Measurements from ENCODE around the gene NOXRED1.
"Not testable (repeated sequence)": the region's sequence is repeated elsewhere in the genome, so short reads cannot be mapped to it uniquely, and the experiment has no call there.

Gene NOXRED1

DNA sequence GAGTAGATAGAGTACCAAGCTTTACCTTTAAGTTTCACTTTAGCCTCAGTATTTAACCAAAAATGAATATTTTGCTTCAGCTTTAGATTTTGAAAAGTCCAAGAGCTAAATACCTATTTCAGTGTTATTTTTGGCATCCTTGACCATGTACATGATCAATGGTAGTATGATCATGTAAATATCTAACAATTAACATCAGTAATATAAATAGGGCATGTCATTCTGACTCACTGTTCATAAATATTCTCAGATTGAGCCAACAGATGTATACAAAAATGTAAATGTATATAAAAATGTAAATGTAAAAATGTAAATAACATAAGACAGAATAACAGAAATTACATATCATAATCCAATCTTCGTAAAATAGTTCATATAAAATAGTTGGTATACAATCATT, 15.3 kb upstream of the NOXRED1 start:
- CTCF ChIA-PET: interaction anchor here (1.2 kb wide), 1 partner anchor 113 kb away, joined by 3 read pairs; no protein-coding TSS in a partner anchor
- Histone ChIP-seq H3K27ac (ENCODE audit: insufficient read depth in 1 of 2, low read depth in 1 of 2, low read length in 2 of 2, poor library complexity in 1 of 2, severe bottlenecking in 2 of 2) (no peak overlapping the region), H3K4me3 (ENCODE audit: control insufficient read depth in 1 of 7, extremely low read depth in 1 of 7, insufficient read depth in 4 of 7, low read depth in 2 of 7, low read length in 6 of 7) (no peak overlapping the region), H3K36me3 (ENCODE audit: control insufficient read depth in 4 of 4, insufficient read depth in 4 of 4, low read length in 3 of 4) (peaks cover 42 to 78% (median 50%) of the 10 kb centered on the region in 4 experiments), H3K9me3 (ENCODE audit: control extremely low read depth in 1 of 5, control insufficient read depth in 4 of 5, insufficient read depth in 2 of 5, low read depth in 1 of 5, low read length in 4 of 5) (no peaks in the 10 kb centered on the region), H3K27me3 (replicated peaks in 2 of 5; ENCODE audit: control insufficient read depth in 4 of 5, insufficient read depth in 5 of 5, low read length in 4 of 5) (no peaks in the 10 kb centered on the region), H3K4me1 (ENCODE audit: control extremely low read depth in 1 of 4, control insufficient read depth in 4 of 4, insufficient read depth in 4 of 4, low read length in 3 of 4) (no peaks in the 10 kb centered on the region)
- no CpG with 5 or more reads among the region's 1 CpG for WGBS (ENCODE audit: insufficient coverage)
- no peak for DNase-seq
- POLR2A ChIA-PET: no interaction called here

- Histone ChIP-seq H3K27me3 (replicated peaks in 2 of 5; ENCODE audit: control insufficient read depth in 4 of 5, insufficient read depth in 5 of 5, low read length in 4 of 5) (no peaks in the 10 kb centered on the region), H3K36me3 (ENCODE audit: control insufficient read depth in 4 of 4, insufficient read depth in 4 of 4, low read length in 3 of 4) (peaks cover 24 to 71% (median 35%) of the 10 kb centered on the region in 4 experiments), H3K27ac (ENCODE audit: insufficient read depth in 1 of 2, low read depth in 1 of 2, low read length in 2 of 2, poor library complexity in 1 of 2, severe bottlenecking in 2 of 2) (no peak overlapping the region), H3K4me1 (ENCODE audit: control extremely low read depth in 1 of 4, control insufficient read depth in 4 of 4, insufficient read depth in 4 of 4, low read length in 3 of 4) (no peaks in the 10 kb centered on the region), H3K9me3 (ENCODE audit: control extremely low read depth in 1 of 5, control insufficient read depth in 4 of 5, insufficient read depth in 2 of 5, low read depth in 1 of 5, low read length in 4 of 5) (no peaks in the 10 kb centered on the region), H3K4me3 (ENCODE audit: control insufficient read depth in 1 of 7, extremely low read depth in 1 of 7, insufficient read depth in 4 of 7, low read depth in 2 of 7, low read length in 6 of 7) (no peak overlapping the region)
- ChIA-PET POLR2A (no interaction called here), CTCF (interaction anchor here (1.1 kb wide), 1 partner anchor 10 kb away, joined by 5 read pairs; no protein-coding TSS in a partner anchor)
- DNase-seq: no peak
- no CpG with 5 or more reads among the region's 3 CpGs for WGBS (ENCODE audit: insufficient coverage)
These were observed 12.7 kb upstream of the NOXRED1 start for GRCh38 chr14:77436042-77436441.

GRCh38 chr14:77426396-77426795, 3.1 kb upstream of the NOXRED1 start:
- CTCF ChIA-PET: interaction anchor here (2.1 kb wide), 1 partner anchor 11 kb away, joined by 5 read pairs; no protein-coding TSS in a partner anchor
- WGBS (ENCODE audit: insufficient coverage): no CpG with 5 or more reads among the region's 3 CpGs
- Histone ChIP-seq H3K9me3 (ENCODE audit: control extremely low read depth in 1 of 5, control insufficient read depth in 4 of 5, insufficient read depth in 2 of 5, low read depth in 1 of 5, low read length in 4 of 5) (peaks cover 0 to 8% (median 2%) of the 10 kb centered on the region in 5 experiments), H3K4me1 (ENCODE audit: control extremely low read depth in 1 of 4, control insufficient read depth in 4 of 4, insufficient read depth in 4 of 4, low read length in 3 of 4) (no peaks in the 10 kb centered on the region), H3K27ac (ENCODE audit: insufficient read depth in 1 of 2, low read depth in 1 of 2, low read length in 2 of 2, poor library complexity in 1 of 2, severe bottlenecking in 2 of 2) (no peak overlapping the region), H3K4me3 (ENCODE audit: control insufficient read depth in 1 of 7, extremely low read depth in 1 of 7, insufficient read depth in 4 of 7, low read depth in 2 of 7, low read length in 6 of 7) (no peak overlapping the region), H3K36me3 (ENCODE audit: control insufficient read depth in 4 of 4, insufficient read depth in 4 of 4, low read length in 3 of 4) (peaks cover 56 to 91% (median 68%) of the 10 kb centered on the region in 4 experiments), H3K27me3 (replicated peaks in 2 of 5; ENCODE audit: control insufficient read depth in 4 of 5, insufficient read depth in 5 of 5, low read length in 4 of 5) (no peaks in the 10 kb centered on the region)
- DNase-seq: no peak
- POLR2A ChIA-PET: no interaction called here

DNA sequence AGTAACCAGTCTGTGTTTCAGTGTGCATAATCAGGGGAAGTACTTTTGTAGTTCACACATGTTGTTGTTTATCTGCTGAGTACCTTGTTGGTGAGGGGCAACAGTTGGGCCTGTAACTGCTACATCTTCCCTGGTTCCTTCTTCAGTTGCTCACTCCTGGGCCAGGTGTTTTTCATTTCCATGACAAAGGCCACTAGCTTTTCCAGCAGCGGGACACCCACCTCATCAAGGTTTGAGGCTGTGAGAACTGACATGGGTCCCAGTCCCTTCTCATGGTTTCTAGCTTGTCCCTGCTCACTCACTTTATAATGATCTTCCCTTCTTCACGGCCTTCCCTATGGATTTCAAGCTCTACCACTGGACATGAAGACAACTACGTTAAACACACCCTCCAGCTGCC, 1.5 kb upstream of the NOXRED1 start:
- DNase-seq: no peak

DNA sequence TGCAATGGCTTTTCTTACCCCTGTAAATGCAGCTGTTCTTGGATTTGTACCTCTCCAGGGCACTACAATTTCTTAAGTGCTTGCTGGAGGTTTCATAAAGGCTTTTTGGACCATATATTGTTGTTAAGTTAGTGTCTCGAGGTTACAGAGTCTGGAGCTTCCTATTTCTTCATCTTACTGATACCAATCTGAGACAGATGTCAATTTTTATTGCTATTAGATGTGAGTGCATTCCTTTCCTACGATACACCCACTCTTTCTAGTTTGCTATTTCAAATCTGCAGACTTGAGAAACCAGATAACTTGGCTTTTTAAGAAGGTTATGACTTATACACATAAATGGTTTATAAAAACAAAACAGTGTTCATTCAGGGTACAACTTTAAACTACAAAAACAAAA, 2.1 kb downstream of the NOXRED1 start:
- no CpG with 5 or more reads among the region's 2 CpGs for WGBS (ENCODE audit: insufficient coverage)
- Histone ChIP-seq H3K27ac (ENCODE audit: insufficient read depth in 1 of 2, low read depth in 1 of 2, low read length in 2 of 2, poor library complexity in 1 of 2, severe bottlenecking in 2 of 2) (no peak overlapping the region), H3K27me3 (replicated peaks in 2 of 5; ENCODE audit: control insufficient read depth in 4 of 5, insufficient read depth in 5 of 5, low read length in 4 of 5) (no peaks in the 10 kb centered on the region), H3K36me3 (ENCODE audit: control insufficient read depth in 4 of 4, insufficient read depth in 4 of 4, low read length in 3 of 4) (peaks cover 18 to 57% (median 38%) of the 10 kb centered on the region in 4 experiments), H3K4me3 (ENCODE audit: control insufficient read depth in 1 of 7, extremely low read depth in 1 of 7, insufficient read depth in 4 of 7, low read depth in 2 of 7, low read length in 6 of 7) (no peak overlapping the region), H3K9me3 (ENCODE audit: control extremely low read depth in 1 of 5, control insufficient read depth in 4 of 5, insufficient read depth in 2 of 5, low read depth in 1 of 5, low read length in 4 of 5) (peaks cover 3 to 45% (median 14%) of the 10 kb centered on the region in 5 experiments), H3K4me1 (ENCODE audit: control extremely low read depth in 1 of 4, control insufficient read depth in 4 of 4, insufficient read depth in 4 of 4, low read length in 3 of 4) (peaks cover 0 to 2% (median 0%) of the 10 kb centered on the region in 4 experiments)
- DNase-seq: no peak
- ChIA-PET POLR2A (no interaction called here), CTCF (interaction anchor here (1.0 kb wide), 1 partner anchor 38 kb away, joined by 3 read pairs; no protein-coding TSS in a partner anchor)

More for the DNA sequence above, 1.5 kb upstream of the NOXRED1 start:
- ChIA-PET CTCF (no interaction called here), POLR2A (no interaction called here)
- 100% methylated on average over 3 of the region's 3 CpGs for WGBS (ENCODE audit: insufficient coverage)
- peaks cover 0 to 2% (median 0%) of the 10 kb centered on the region in 4 experiments for H3K4me1 ChIP-seq (ENCODE audit: control extremely low read depth in 1 of 4, control insufficient read depth in 4 of 4, insufficient read depth in 4 of 4, low read length in 3 of 4)
- no peak overlapping the region for H3K27ac ChIP-seq (ENCODE audit: insufficient read depth in 1 of 2, low read depth in 1 of 2, low read length in 2 of 2, poor library complexity in 1 of 2, severe bottlenecking in 2 of 2)
- no peak overlapping the region for H3K4me3 ChIP-seq (ENCODE audit: control insufficient read depth in 1 of 7, extremely low read depth in 1 of 7, insufficient read depth in 4 of 7, low read depth in 2 of 7, low read length in 6 of 7)
- peaks cover under 1 to 23% (median 4%) of the 10 kb centered on the region in 5 experiments for H3K9me3 ChIP-seq (ENCODE audit: control extremely low read depth in 1 of 5, control insufficient read depth in 4 of 5, insufficient read depth in 2 of 5, low read depth in 1 of 5, low read length in 4 of 5)
- peaks cover 50 to 93% (median 67%) of the 10 kb centered on the region in 4 experiments for H3K36me3 ChIP-seq (ENCODE audit: control insufficient read depth in 4 of 4, insufficient read depth in 4 of 4, low read length in 3 of 4)
- no peaks in the 10 kb centered on the region for H3K27me3 ChIP-seq (replicated peaks in 2 of 5; ENCODE audit: control insufficient read depth in 4 of 5, insufficient read depth in 5 of 5, low read length in 4 of 5)

GRCh38 chr14:77416836-77417235, 6.5 kb downstream of the NOXRED1 start:
- Histone ChIP-seq H3K4me1 (ENCODE audit: control extremely low read depth in 1 of 4, control insufficient read depth in 4 of 4, insufficient read depth in 4 of 4, low read length in 3 of 4) (peaks cover 0 to 2% (median under 1%) of the 10 kb centered on the region in 4 experiments), H3K4me3 (ENCODE audit: control insufficient read depth in 1 of 7, extremely low read depth in 1 of 7, insufficient read depth in 4 of 7, low read depth in 2 of 7, low read length in 6 of 7) (no peak overlapping the region), H3K36me3 (ENCODE audit: control insufficient read depth in 4 of 4, insufficient read depth in 4 of 4, low read length in 3 of 4) (peaks cover 4 to 16% (median 5%) of the 10 kb centered on the region in 4 experiments), H3K27me3 (replicated peaks in 2 of 5; ENCODE audit: control insufficient read depth in 4 of 5, insufficient read depth in 5 of 5, low read length in 4 of 5) (no peaks in the 10 kb centered on the region), H3K9me3 (ENCODE audit: control extremely low read depth in 1 of 5, control insufficient read depth in 4 of 5, insufficient read depth in 2 of 5, low read depth in 1 of 5, low read length in 4 of 5) (peaks cover 3 to 40% (median 13%) of the 10 kb centered on the region in 5 experiments), H3K27ac (ENCODE audit: insufficient read depth in 1 of 2, low read depth in 1 of 2, low read length in 2 of 2, poor library complexity in 1 of 2, severe bottlenecking in 2 of 2) (no peak overlapping the region)
- no peak for DNase-seq
- ChIA-PET POLR2A (no interaction called here), CTCF (no interaction called here)
- WGBS (ENCODE audit: insufficient coverage): 100% methylated on average over 1 of the region's 8 CpGs

DNA sequence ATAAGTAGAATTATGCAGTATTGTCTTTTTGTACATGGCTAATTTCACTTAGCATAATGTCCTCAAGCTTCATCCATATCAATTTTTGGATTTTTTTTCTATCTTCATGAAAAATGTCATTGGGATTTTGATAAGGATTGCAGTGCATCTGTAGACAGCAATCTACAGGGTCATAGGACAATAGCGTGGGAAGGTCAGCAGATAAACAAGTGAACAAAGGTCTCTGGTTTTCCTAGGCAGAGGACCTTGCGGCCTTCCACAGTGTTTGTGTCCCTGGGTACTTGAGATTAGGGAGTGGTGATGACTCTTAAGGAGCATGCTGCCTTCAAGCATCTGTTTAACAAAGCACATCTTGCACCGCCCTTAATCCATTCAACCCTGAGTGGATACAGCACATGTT, 7.2 kb downstream of the NOXRED1 start:
- H3K9me3 ChIP-seq (ENCODE audit: control extremely low read depth in 1 of 5, control insufficient read depth in 4 of 5, insufficient read depth in 2 of 5, low read depth in 1 of 5, low read length in 4 of 5): peaks cover 3 to 34% (median 12%) of the 10 kb centered on the region in 5 experiments
- WGBS (ENCODE audit: insufficient coverage): 100% methylated on average over 1 of the region's 3 CpGs
- H3K4me3 ChIP-seq (ENCODE audit: control insufficient read depth in 1 of 7, extremely low read depth in 1 of 7, insufficient read depth in 4 of 7, low read depth in 2 of 7, low read length in 6 of 7); H3K27me3 ChIP-seq (replicated peaks in 2 of 5; ENCODE audit: control insufficient read depth in 4 of 5, insufficient read depth in 5 of 5, low read length in 4 of 5); H3K4me1 ChIP-seq (ENCODE audit: control extremely low read depth in 1 of 4, control insufficient read depth in 4 of 4, insufficient read depth in 4 of 4, low read length in 3 of 4); POLR2A ChIA-PET; H3K27ac ChIP-seq (ENCODE audit: insufficient read depth in 1 of 2, low read depth in 1 of 2, low read length in 2 of 2, poor library complexity in 1 of 2, severe bottlenecking in 2 of 2); H3K36me3 ChIP-seq (ENCODE audit: control insufficient read depth in 4 of 4, insufficient read depth in 4 of 4, low read length in 3 of 4); DNase-seq: not testable (repeated sequence)
- CTCF ChIA-PET: interaction anchor here (0.6 kb wide), 1 partner anchor 11 kb away, joined by 3 read pairs; no protein-coding TSS in a partner anchor

All from common myeloid progenitor, CD34-positive (primary cell).